Stimulated activated naive CD8-positive, alpha-beta T cell treated with anti-CD3 and anti-CD28 coated beads, Interleukin-15, amount 100 ng/mL, for 72 hours (primary cell): ENCODE measurements around the gene TAB2.

Experiments
- ATAC-seq: fragments of 150-1000 bp; cut with Tn5 transposase; 2 replicates; pipeline ENCODE4 v1.10.0; 2021; ENCODE audit warnings: mild to moderate bottlenecking, moderate library complexity
- DNase-seq, 2 donors: peaks; one replicate each; pipeline ENCODE4 v3.0.0; 2021 to 2022
- H3K27ac Mint-ChIP-seq, 2 donors: one replicate each; pipeline ENCODE4 v1.8.0; 2022; ENCODE audit warnings: mild to moderate bottlenecking in 2 of 2, mixed read lengths in 2 of 2, moderate library complexity in 2 of 2
- H3K27me3 Mint-ChIP-seq: one replicate; pipeline ENCODE4 v1.8.0; 2022; ENCODE audit warnings: mixed read lengths
- H3K4me1 Mint-ChIP-seq: one replicate; pipeline ENCODE4 v1.8.0; 2022; ENCODE audit warnings: mild to moderate bottlenecking, mixed read lengths
- H3K4me3 Mint-ChIP-seq, 2 donors: one replicate each; pipeline ENCODE4 v1.8.0; 2022; ENCODE audit warnings: mild to moderate bottlenecking in 2 of 2, mixed read lengths in 2 of 2, moderate library complexity in 1 of 2
- H3K9me3 Mint-ChIP-seq, 2 donors: one replicate each; pipeline ENCODE4 v1.8.0; 2022; ENCODE audit warnings: mixed read lengths in 2 of 2

The TAB2 gene

GRCh38 chr6:149317644-149318571 is at the start of gene TAB2:
TSS of gene TAB2 (plus strand) at chr6:149317712. CDS start at chr6:149369998, 52,286 bp downstream.
- peaks cover 38% of the 10 kb centered on the region for H3K4me1 Mint-ChIP-seq
- DNase-seq (peak; percentile 86 to 93), ATAC-seq (peak; percentile 70)
- H3K27me3 Mint-ChIP-seq = no peaks in the 10 kb centered on the region
- peak within 1 kb of the TSS; percentile 80 to 85 for H3K4me3 Mint-ChIP-seq
- peak within 1 kb of the TSS; percentile 96 to 97 for H3K27ac Mint-ChIP-seq
- peaks cover 0 to 8% of the 10 kb centered on the region in 2 donors for H3K9me3 Mint-ChIP-seq

- Mint-ChIP-seq H3K9me3 (no peaks in the 10 kb centered on the region), H3K27ac (no peak overlapping the region), H3K4me1 (peaks cover 65% of the 10 kb centered on the region), H3K4me3 (no peak overlapping the region), H3K27me3 (no peaks in the 10 kb centered on the region)
- DNase-seq (no peak), ATAC-seq (no peak)
Observed at GRCh38 chr6:149268146-149268545, 49.4 kb upstream of the TAB2 start.

GRCh38 chr6:149268768-149269167 is 48.7 kb upstream of the TAB2 start:
- DNase-seq (no peak), ATAC-seq (no peak)
- Mint-ChIP-seq H3K27ac (no peak overlapping the region), H3K27me3 (no peaks in the 10 kb centered on the region), H3K9me3 (no peaks in the 10 kb centered on the region), H3K4me3 (no peak overlapping the region), H3K4me1 (peaks cover 68% of the 10 kb centered on the region)

- Mint-ChIP-seq H3K4me1 (peaks cover 60% of the 10 kb centered on the region), H3K27ac (no peak overlapping the region), H3K9me3 (no peaks in the 10 kb centered on the region), H3K27me3 (no peaks in the 10 kb centered on the region), H3K4me3 (no peak overlapping the region)
- DNase-seq (no peak), ATAC-seq (no peak)
Observed at GRCh38 chr6:149270616-149271015, 46.9 kb upstream of the TAB2 start.

GRCh38 chr6:149271348-149272340 is 45.9 kb upstream of the TAB2 start:
- Mint-ChIP-seq H3K4me1 (peaks cover 50% of the 10 kb centered on the region), H3K9me3 (no peaks in the 10 kb centered on the region), H3K27me3 (no peaks in the 10 kb centered on the region), H3K4me3 (peak overlapping the region; percentile 64 to 68), H3K27ac (peak overlapping the region in 1 of 2 donors; percentile 94)
- ATAC-seq (peak; percentile 94), DNase-seq (peak; percentile 36 to 64)

- no peak for ATAC-seq
- no peaks in the 10 kb centered on the region for H3K9me3 Mint-ChIP-seq
- H3K27me3 Mint-ChIP-seq = no peaks in the 10 kb centered on the region
- no peak overlapping the region for H3K27ac Mint-ChIP-seq
- peaks cover 55% of the 10 kb centered on the region for H3K4me1 Mint-ChIP-seq
- H3K4me3 Mint-ChIP-seq = peak overlapping the region in 1 of 2 donors; percentile 1
- no peak for DNase-seq
Observed at GRCh38 chr6:149273318-149273717, 44.2 kb upstream of the TAB2 start.

- DNase-seq = no peak
- no peaks in the 10 kb centered on the region for H3K27me3 Mint-ChIP-seq
- peaks cover 62% of the 10 kb centered on the region for H3K4me1 Mint-ChIP-seq
- no peak for ATAC-seq
- H3K4me3 Mint-ChIP-seq = no peak overlapping the region
- H3K9me3 Mint-ChIP-seq = no peaks in the 10 kb centered on the region
- no peak overlapping the region for H3K27ac Mint-ChIP-seq
Observed at GRCh38 chr6:149275621-149276020, 41.9 kb upstream of the TAB2 start.

- H3K4me3 Mint-ChIP-seq = no peak overlapping the region
- H3K4me1 Mint-ChIP-seq = peaks cover 42% of the 10 kb centered on the region
- no peaks in the 10 kb centered on the region for H3K27me3 Mint-ChIP-seq
- no peaks in the 10 kb centered on the region for H3K9me3 Mint-ChIP-seq
- DNase-seq (no peak), ATAC-seq (peak; percentile 81)
- H3K27ac Mint-ChIP-seq = no peak overlapping the region
Observed at GRCh38 chr6:149277621-149278020, 39.9 kb upstream of the TAB2 start.

GRCh38 chr6:149278997-149279396 is 38.5 kb upstream of the TAB2 start:
- peak; percentile 80 for ATAC-seq

GRCh38 chr6:149284904-149285303 is 32.6 kb upstream of the TAB2 start:
- H3K4me3 Mint-ChIP-seq = peak overlapping the region; percentile 3 to 22
- peak; percentile 22 to 45 for DNase-seq
- H3K27ac Mint-ChIP-seq = peak overlapping the region in 1 of 2 donors; percentile 36
- H3K4me1 Mint-ChIP-seq = peaks cover 30% of the 10 kb centered on the region
- ATAC-seq = peak; percentile 98
- no peaks in the 10 kb centered on the region for H3K9me3 Mint-ChIP-seq
- no peaks in the 10 kb centered on the region for H3K27me3 Mint-ChIP-seq

More at GRCh38 chr6:149278997-149279396, 38.5 kb upstream of the TAB2 start:
- Mint-ChIP-seq H3K4me1 (peaks cover 30% of the 10 kb centered on the region), H3K27me3 (no peaks in the 10 kb centered on the region), H3K27ac (no peak overlapping the region), H3K4me3 (no peak overlapping the region), H3K9me3 (no peaks in the 10 kb centered on the region)
- no peak for DNase-seq

- no peak overlapping the region for H3K27ac Mint-ChIP-seq
- no peaks in the 10 kb centered on the region for H3K27me3 Mint-ChIP-seq
- ATAC-seq (no peak), DNase-seq (no peak)
- H3K9me3 Mint-ChIP-seq = no peaks in the 10 kb centered on the region
- peaks cover 30% of the 10 kb centered on the region for H3K4me1 Mint-ChIP-seq
- H3K4me3 Mint-ChIP-seq = no peak overlapping the region
Observed at GRCh38 chr6:149285626-149286025, 31.9 kb upstream of the TAB2 start.

GRCh38 chr6:149286905-149287304 is 30.6 kb upstream of the TAB2 start:
- H3K27me3 Mint-ChIP-seq = no peaks in the 10 kb centered on the region
- DNase-seq (no peak), ATAC-seq (no peak)
- peaks cover 30% of the 10 kb centered on the region for H3K4me1 Mint-ChIP-seq
- H3K4me3 Mint-ChIP-seq = no peak overlapping the region
- no peaks in the 10 kb centered on the region for H3K9me3 Mint-ChIP-seq
- no peak overlapping the region for H3K27ac Mint-ChIP-seq

GRCh38 chr6:149289192-149289781 is 28.2 kb upstream of the TAB2 start:
- H3K27ac Mint-ChIP-seq = no peak overlapping the region
- H3K4me3 Mint-ChIP-seq = no peak overlapping the region
- ATAC-seq = no peak
- no peaks in the 10 kb centered on the region for H3K27me3 Mint-ChIP-seq
- H3K4me1 Mint-ChIP-seq = peaks cover 30% of the 10 kb centered on the region
- no peak for DNase-seq
- no peaks in the 10 kb centered on the region for H3K9me3 Mint-ChIP-seq

GRCh38 chr6:149289966-149290365 is 27.5 kb upstream of the TAB2 start:
- Mint-ChIP-seq H3K9me3 (no peaks in the 10 kb centered on the region), H3K4me1 (peaks cover 23% of the 10 kb centered on the region), H3K27me3 (no peaks in the 10 kb centered on the region), H3K27ac (no peak overlapping the region), H3K4me3 (no peak overlapping the region)
- ATAC-seq = no peak
- DNase-seq = no peak

GRCh38 chr6:149293244-149293643 is 24.3 kb upstream of the TAB2 start:
- Mint-ChIP-seq H3K27ac (no peak overlapping the region), H3K4me1 (peaks cover 14% of the 10 kb centered on the region), H3K4me3 (no peak overlapping the region), H3K9me3 (no peaks in the 10 kb centered on the region), H3K27me3 (no peaks in the 10 kb centered on the region)
- no peak for ATAC-seq
- DNase-seq = no peak
